ENCODE measurements around the gene ECD.
"Not testable (repeated sequence)": the region's sequence is repeated elsewhere in the genome, so short reads cannot be mapped to it uniquely, and the experiment has no call there.

ECD gene

GRCh38 chr10:73109248-73109652, 58.6 kb downstream of the ECD start:
- not testable (repeated sequence) for H3K4me1 ChIP-seq (ENCODE audit: control insufficient read depth, insufficient read depth, low read length); H3K36me3 ChIP-seq (ENCODE audit: control insufficient read depth, insufficient read depth, low read length); H3K27ac ChIP-seq (ENCODE audit: insufficient read depth, low read depth, low read length, poor library complexity, severe bottlenecking); H3K27me3 ChIP-seq (ENCODE audit: control insufficient read depth, insufficient read depth, low read length, poor library complexity, severe bottlenecking); H3K9me3 ChIP-seq (ENCODE audit: control insufficient read depth, low read length); H3K4me3 ChIP-seq (ENCODE audit: insufficient read depth, low read depth, low read length)
- WGBS, 2 experiments: 94 to 95% methylated on average over 4 of the region's 4 CpGs

- H3K27ac ChIP-seq (ENCODE audit: insufficient read depth, low read depth, low read length, poor library complexity, severe bottlenecking): no peak overlapping the region
- H3K36me3 ChIP-seq (ENCODE audit: control insufficient read depth, insufficient read depth, low read length): no peaks in the 10 kb centered on the region
- no peaks in the 10 kb centered on the region for H3K4me1 ChIP-seq (ENCODE audit: control insufficient read depth, insufficient read depth, low read length)
- 92 to 93% methylated on average over 3 of the region's 3 CpGs for WGBS, 2 experiments
- H3K4me3 ChIP-seq (ENCODE audit: insufficient read depth, low read depth, low read length): no peak overlapping the region
- H3K9me3 ChIP-seq (ENCODE audit: control insufficient read depth, low read length): no peaks in the 10 kb centered on the region
- no peaks in the 10 kb centered on the region for H3K27me3 ChIP-seq (ENCODE audit: control insufficient read depth, insufficient read depth, low read length, poor library complexity, severe bottlenecking)
Observed at GRCh38 chr10:73106301-73106700, 61.5 kb downstream of the ECD start.

GRCh38 chr10:73099141-73099540, 68.7 kb downstream of the ECD start:
- Histone ChIP-seq H3K36me3 (ENCODE audit: control insufficient read depth, insufficient read depth, low read length) (no peaks in the 10 kb centered on the region), H3K9me3 (ENCODE audit: control insufficient read depth, low read length) (no peaks in the 10 kb centered on the region), H3K4me3 (ENCODE audit: insufficient read depth, low read depth, low read length) (no peak overlapping the region), H3K27me3 (ENCODE audit: control insufficient read depth, insufficient read depth, low read length, poor library complexity, severe bottlenecking) (no peaks in the 10 kb centered on the region), H3K27ac (ENCODE audit: insufficient read depth, low read depth, low read length, poor library complexity, severe bottlenecking) (no peak overlapping the region), H3K4me1 (ENCODE audit: control insufficient read depth, insufficient read depth, low read length) (peaks cover 9% of the 10 kb centered on the region)
- WGBS, 2 experiments: 97 to 100% methylated on average over 1 of the region's 1 CpG

- WGBS, 2 experiments: 84 to 86% methylated on average over 2 to 4 of the region's 4 CpGs
- Histone ChIP-seq H3K4me3 (ENCODE audit: insufficient read depth, low read depth, low read length) (peak overlapping the region; percentile 88), H3K4me1 (ENCODE audit: control insufficient read depth, insufficient read depth, low read length) (peaks cover 12% of the 10 kb centered on the region), H3K27me3 (ENCODE audit: control insufficient read depth, insufficient read depth, low read length, poor library complexity, severe bottlenecking) (no peaks in the 10 kb centered on the region), H3K9me3 (ENCODE audit: control insufficient read depth, low read length) (no peaks in the 10 kb centered on the region), H3K36me3 (ENCODE audit: control insufficient read depth, insufficient read depth, low read length) (no peaks in the 10 kb centered on the region), H3K27ac (ENCODE audit: insufficient read depth, low read depth, low read length, poor library complexity, severe bottlenecking) (no peak overlapping the region)
Observed at GRCh38 chr10:73097305-73097670, 70.5 kb downstream of the ECD start.

- peak within 1 kb of the TSS; percentile 88 for H3K4me3 ChIP-seq (ENCODE audit: insufficient read depth, low read depth, low read length)
- H3K27ac ChIP-seq (ENCODE audit: insufficient read depth, low read depth, low read length, poor library complexity, severe bottlenecking): peak within 1 kb of the TSS; percentile 70
- no peaks in the 10 kb centered on the region for H3K27me3 ChIP-seq (ENCODE audit: control insufficient read depth, insufficient read depth, low read length, poor library complexity, severe bottlenecking)
- H3K4me1 ChIP-seq (ENCODE audit: control insufficient read depth, insufficient read depth, low read length): peaks cover 12% of the 10 kb centered on the region
- no peaks in the 10 kb centered on the region for H3K36me3 ChIP-seq (ENCODE audit: control insufficient read depth, insufficient read depth, low read length)
- no peaks in the 10 kb centered on the region for H3K9me3 ChIP-seq (ENCODE audit: control insufficient read depth, low read length)
- WGBS, 2 experiments: 1% methylated on average over 75 of the region's 75 CpGs
Observed at GRCh38 chr10:73096449-73097304, 71.1 kb downstream of the ECD start, which contains the start of gene P4HA1. Gene P4HA1 (minus strand): TSS chr10:73096866. CDS start chr10:73074883, 21,983 bp downstream.

- no peaks in the 10 kb centered on the region for H3K9me3 ChIP-seq (ENCODE audit: control insufficient read depth, low read length)
- peak overlapping the region; percentile 88 for H3K4me3 ChIP-seq (ENCODE audit: insufficient read depth, low read depth, low read length)
- no peaks in the 10 kb centered on the region for H3K27me3 ChIP-seq (ENCODE audit: control insufficient read depth, insufficient read depth, low read length, poor library complexity, severe bottlenecking)
Observed at GRCh38 chr10:73096041-73096448, 71.8 kb downstream of the ECD start.

GRCh38 chr10:73095481-73096021, 72.3 kb downstream of the ECD start:
- WGBS, 2 experiments: 0 to 1% methylated on average over 11 to 14 of the region's 14 CpGs
- Histone ChIP-seq H3K4me3 (ENCODE audit: insufficient read depth, low read depth, low read length) (peak overlapping the region; percentile 88), H3K27me3 (ENCODE audit: control insufficient read depth, insufficient read depth, low read length, poor library complexity, severe bottlenecking) (no peaks in the 10 kb centered on the region), H3K36me3 (ENCODE audit: control insufficient read depth, insufficient read depth, low read length) (no peaks in the 10 kb centered on the region), H3K4me1 (ENCODE audit: control insufficient read depth, insufficient read depth, low read length) (peaks cover 12% of the 10 kb centered on the region), H3K27ac (ENCODE audit: insufficient read depth, low read depth, low read length, poor library complexity, severe bottlenecking) (peak overlapping the region; percentile 70), H3K9me3 (ENCODE audit: control insufficient read depth, low read length) (no peaks in the 10 kb centered on the region)

More at GRCh38 chr10:73096041-73096448, 71.8 kb downstream of the ECD start:
- H3K4me1 ChIP-seq (ENCODE audit: control insufficient read depth, insufficient read depth, low read length): peaks cover 12% of the 10 kb centered on the region
- H3K36me3 ChIP-seq (ENCODE audit: control insufficient read depth, insufficient read depth, low read length): no peaks in the 10 kb centered on the region
- H3K27ac ChIP-seq (ENCODE audit: insufficient read depth, low read depth, low read length, poor library complexity, severe bottlenecking): peak overlapping the region; percentile 70
- 0% methylated on average over 29 of the region's 29 CpGs for WGBS, 2 experiments

- Histone ChIP-seq H3K27ac (ENCODE audit: insufficient read depth, low read depth, low read length, poor library complexity, severe bottlenecking) (peak overlapping the region; percentile 70), H3K4me3 (ENCODE audit: insufficient read depth, low read depth, low read length) (peak overlapping the region; percentile 88), H3K27me3 (ENCODE audit: control insufficient read depth, insufficient read depth, low read length, poor library complexity, severe bottlenecking) (no peaks in the 10 kb centered on the region), H3K4me1 (ENCODE audit: control insufficient read depth, insufficient read depth, low read length) (peaks cover 12% of the 10 kb centered on the region), H3K36me3 (ENCODE audit: control insufficient read depth, insufficient read depth, low read length) (no peaks in the 10 kb centered on the region), H3K9me3 (ENCODE audit: control insufficient read depth, low read length) (no peaks in the 10 kb centered on the region)
- 5 to 12% methylated on average over 3 to 5 of the region's 5 CpGs for WGBS, 2 experiments
Observed at GRCh38 chr10:73094986-73095480, 72.8 kb downstream of the ECD start.

- H3K27ac ChIP-seq (ENCODE audit: insufficient read depth, low read depth, low read length, poor library complexity, severe bottlenecking): no peak overlapping the region
Observed at GRCh38 chr10:73093922-73094850, 73.6 kb downstream of the ECD start.

More at GRCh38 chr10:73093922-73094850, 73.6 kb downstream of the ECD start:
- H3K36me3 ChIP-seq (ENCODE audit: control insufficient read depth, insufficient read depth, low read length): no peaks in the 10 kb centered on the region
- H3K4me1 ChIP-seq (ENCODE audit: control insufficient read depth, insufficient read depth, low read length): peaks cover 12% of the 10 kb centered on the region
- H3K4me3 ChIP-seq (ENCODE audit: insufficient read depth, low read depth, low read length): peak overlapping the region; percentile 88
- H3K27me3 ChIP-seq (ENCODE audit: control insufficient read depth, insufficient read depth, low read length, poor library complexity, severe bottlenecking): no peaks in the 10 kb centered on the region
- no peaks in the 10 kb centered on the region for H3K9me3 ChIP-seq (ENCODE audit: control insufficient read depth, low read length)
- WGBS, 2 experiments: 87 to 91% methylated on average over 2 of the region's 2 CpGs

Measured in ectodermal cell (in vitro differentiated cells).